ENCODE results near the gene GGT1. TPM values are rescaled to one million over a fixed set of nuclear protein-coding genes. Genes with fewer than 3 reads are reported as not detected.

Gene GGT1
- total and polyA plus RNA-seq, 2 donors from 2014 or later = 153 to 169 TPM

DNA sequence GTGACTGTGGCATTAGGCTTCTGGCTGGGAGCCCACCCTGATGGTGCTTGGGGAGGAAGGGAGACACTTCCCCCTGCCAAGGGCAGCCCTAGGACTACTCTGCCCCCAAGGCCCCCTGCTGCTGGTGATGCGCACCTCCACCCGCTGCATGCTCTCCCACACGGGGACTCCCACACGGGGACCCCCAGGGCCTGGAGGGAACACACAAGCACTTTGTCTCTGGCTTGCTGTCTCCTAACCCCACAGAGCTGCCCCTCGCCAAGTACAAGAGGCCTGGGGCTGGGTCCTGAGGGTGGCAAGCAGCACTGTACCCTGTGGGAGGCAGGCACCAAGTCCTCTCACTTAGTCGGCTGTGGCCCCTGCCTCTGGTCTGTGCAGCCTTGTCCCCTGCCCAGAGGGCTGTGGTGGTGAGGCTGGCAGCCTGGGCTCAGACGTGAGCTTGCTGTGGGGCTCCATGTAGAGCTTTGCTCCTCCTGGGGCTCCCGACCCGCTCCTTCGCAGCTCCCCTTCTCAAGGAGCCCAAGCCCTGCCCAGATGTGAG, 18.1 kb upstream of the GGT1 start:
- H3K27ac ChIP-seq (ENCODE audit: low read depth in 2 of 2, low read length in 2 of 2) = no peak overlapping the region
- peaks cover 0 to 12% (median 3%) of the 10 kb centered on the region in 3 donors for H3K36me3 ChIP-seq (ENCODE audit: control insufficient read depth in 2 of 3, insufficient read depth in 3 of 3, low read length in 3 of 3)
- H3K9ac ChIP-seq (ENCODE audit: low read length in 3 of 3) = no peak overlapping the region
- TF ChIP-seq, protein P1, sequence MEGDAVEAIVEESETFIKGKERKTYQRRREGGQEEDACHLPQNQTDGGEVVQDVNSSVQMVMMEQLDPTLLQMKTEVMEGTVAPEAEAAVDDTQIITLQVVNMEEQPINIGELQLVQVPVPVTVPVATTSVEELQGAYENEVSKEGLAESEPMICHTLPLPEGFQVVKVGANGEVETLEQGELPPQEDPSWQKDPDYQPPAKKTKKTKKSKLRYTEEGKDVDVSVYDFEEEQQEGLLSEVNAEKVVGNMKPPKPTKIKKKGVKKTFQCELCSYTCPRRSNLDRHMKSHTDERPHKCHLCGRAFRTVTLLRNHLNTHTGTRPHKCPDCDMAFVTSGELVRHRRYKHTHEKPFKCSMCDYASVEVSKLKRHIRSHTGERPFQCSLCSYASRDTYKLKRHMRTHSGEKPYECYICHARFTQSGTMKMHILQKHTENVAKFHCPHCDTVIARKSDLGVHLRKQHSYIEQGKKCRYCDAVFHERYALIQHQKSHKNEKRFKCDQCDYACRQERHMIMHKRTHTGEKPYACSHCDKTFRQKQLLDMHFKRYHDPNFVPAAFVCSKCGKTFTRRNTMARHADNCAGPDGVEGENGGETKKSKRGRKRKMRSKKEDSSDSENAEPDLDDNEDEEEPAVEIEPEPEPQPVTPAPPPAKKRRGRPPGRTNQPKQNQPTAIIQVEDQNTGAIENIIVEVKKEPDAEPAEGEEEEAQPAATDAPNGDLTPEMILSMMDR (IDR thresholded peaks at IDR 0.05; ENCODE audit: borderline replicate concordance, extremely low read depth, insufficient read depth) = no peak
- no peaks in the 10 kb centered on the region for H3K9me3 ChIP-seq (ENCODE audit: control insufficient read depth in 2 of 3, insufficient read depth in 1 of 3, low read length in 3 of 3)
- FAIRE-seq (no peak), DNase-seq (peak in 1 of 5 donors; percentile 70)
- intact Hi-C loops (cut with DNase I) = no loop called here
- peaks cover 3 to 11% (median 5%) of the 10 kb centered on the region in 3 donors for H3K4me1 ChIP-seq (ENCODE audit: control insufficient read depth in 2 of 3, insufficient read depth in 2 of 3, low read depth in 1 of 3, low read length in 3 of 3)
- no peak overlapping the region for H3K4me3 ChIP-seq (ENCODE audit: low read length in 3 of 3)
- H3K27me3 ChIP-seq (ENCODE audit: control insufficient read depth, insufficient read depth, low read length) = no peaks in the 10 kb centered on the region

DNA sequence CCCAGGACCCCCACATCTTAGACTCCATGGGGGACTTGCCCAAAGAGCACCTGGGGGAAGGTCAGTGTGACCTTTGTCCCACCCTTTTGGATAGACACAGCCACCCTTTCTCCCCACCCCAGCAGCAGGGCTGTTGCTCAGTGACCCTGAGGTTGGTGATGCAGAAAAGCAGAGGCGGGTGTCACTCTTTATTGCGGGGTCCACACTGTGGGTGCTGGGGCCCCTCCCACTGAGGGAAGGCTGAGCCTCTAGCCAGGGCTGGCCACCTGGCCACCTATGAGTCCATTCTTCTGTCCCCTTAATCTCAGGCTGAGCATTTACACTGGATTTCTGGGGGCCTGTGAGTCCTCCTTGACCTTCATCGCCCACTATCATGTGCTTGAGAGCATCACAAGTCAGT, 17.5 kb upstream of the GGT1 start:
- Histone ChIP-seq H3K36me3 (ENCODE audit: control insufficient read depth in 2 of 3, insufficient read depth in 3 of 3, low read length in 3 of 3) (peaks cover 0 to 12% (median 3%) of the 10 kb centered on the region in 3 donors), H3K4me3 (ENCODE audit: low read length in 3 of 3) (no peak overlapping the region), H3K9ac (ENCODE audit: low read length in 3 of 3) (no peak overlapping the region), H3K27ac (ENCODE audit: low read depth in 2 of 2, low read length in 2 of 2) (no peak overlapping the region), H3K27me3 (ENCODE audit: control insufficient read depth, insufficient read depth, low read length) (no peaks in the 10 kb centered on the region), H3K4me1 (ENCODE audit: control insufficient read depth in 2 of 3, insufficient read depth in 2 of 3, low read depth in 1 of 3, low read length in 3 of 3) (peaks cover 3 to 8% (median 5%) of the 10 kb centered on the region in 3 donors), H3K9me3 (ENCODE audit: control insufficient read depth in 2 of 3, insufficient read depth in 1 of 3, low read length in 3 of 3) (no peaks in the 10 kb centered on the region)
- DNase-seq (no peak), FAIRE-seq (no peak)
- TF ChIP-seq, protein P1 (IDR thresholded peaks at IDR 0.05; ENCODE audit: borderline replicate concordance, extremely low read depth, insufficient read depth) = no peak
- intact Hi-C loops (cut with DNase I) = no loop called here

DNA sequence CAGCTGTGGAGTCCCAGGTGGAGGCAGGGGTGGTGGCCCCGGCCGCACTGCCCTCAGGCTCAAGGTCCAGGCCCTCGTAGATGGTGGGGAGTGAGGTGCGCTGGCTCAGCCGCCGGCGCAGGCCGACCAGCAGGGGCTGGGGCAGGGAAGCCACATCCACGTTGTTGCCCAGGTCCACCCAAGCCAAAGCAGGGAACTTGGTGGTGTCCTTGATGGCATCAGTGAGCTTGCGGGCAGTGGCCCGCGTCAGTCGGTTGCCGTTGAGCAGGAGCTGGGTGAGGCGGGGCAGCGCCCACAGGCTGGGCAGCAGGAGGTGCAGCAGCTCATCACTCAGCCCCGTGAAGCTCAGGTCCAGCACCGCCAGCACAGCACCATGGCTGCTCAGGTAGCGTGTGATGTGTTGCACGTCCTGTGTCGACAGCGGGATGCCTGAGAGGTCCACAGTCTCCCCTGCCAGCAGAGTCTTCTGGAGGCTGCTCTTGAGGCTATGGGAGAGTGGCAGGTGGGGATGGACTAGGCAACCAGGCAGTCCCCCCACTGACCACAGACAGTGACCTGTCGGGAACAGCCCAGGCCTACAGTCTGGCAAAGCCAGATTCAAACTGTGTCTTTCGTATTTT, 17.0 kb upstream of the GGT1 start:
- DNase-seq (peak in 1 of 5 donors; percentile 48), FAIRE-seq (no peak)
- peaks cover 0 to 12% (median 3%) of the 10 kb centered on the region in 3 donors for H3K36me3 ChIP-seq (ENCODE audit: control insufficient read depth in 2 of 3, insufficient read depth in 3 of 3, low read length in 3 of 3)
- H3K4me1 ChIP-seq (ENCODE audit: control insufficient read depth in 2 of 3, insufficient read depth in 2 of 3, low read depth in 1 of 3, low read length in 3 of 3) = peaks cover 3 to 6% (median 5%) of the 10 kb centered on the region in 3 donors
- peak overlapping the region in 1 of 2 donors; percentile 32 for H3K27ac ChIP-seq (ENCODE audit: low read depth in 2 of 2, low read length in 2 of 2)
- H3K9me3 ChIP-seq (ENCODE audit: control insufficient read depth in 2 of 3, insufficient read depth in 1 of 3, low read length in 3 of 3) = no peaks in the 10 kb centered on the region
- no peak overlapping the region for H3K9ac ChIP-seq (ENCODE audit: low read length in 3 of 3)
- no peak overlapping the region for H3K4me3 ChIP-seq (ENCODE audit: low read length in 3 of 3)
- no peaks in the 10 kb centered on the region for H3K27me3 ChIP-seq (ENCODE audit: control insufficient read depth, insufficient read depth, low read length)
- TF ChIP-seq, protein P1 (IDR thresholded peaks at IDR 0.05; ENCODE audit: borderline replicate concordance, extremely low read depth, insufficient read depth) = peak; percentile 3
- intact Hi-C loops (cut with DNase I) = no loop called here
